HuH-7.5 (cell line): ENCODE results near the gene SNIP1.
"Not testable (repeated sequence)": the region's sequence is repeated elsewhere in the genome, so short reads cannot be mapped to it uniquely, and the experiment has no call there.

ENCODE experiments used
- DNase-seq: peaks from one replicate; pipeline ENCODE4 v3.0.0; 2011; ENCODE audit warnings: low spot score

SNIP1 gene

DNA sequence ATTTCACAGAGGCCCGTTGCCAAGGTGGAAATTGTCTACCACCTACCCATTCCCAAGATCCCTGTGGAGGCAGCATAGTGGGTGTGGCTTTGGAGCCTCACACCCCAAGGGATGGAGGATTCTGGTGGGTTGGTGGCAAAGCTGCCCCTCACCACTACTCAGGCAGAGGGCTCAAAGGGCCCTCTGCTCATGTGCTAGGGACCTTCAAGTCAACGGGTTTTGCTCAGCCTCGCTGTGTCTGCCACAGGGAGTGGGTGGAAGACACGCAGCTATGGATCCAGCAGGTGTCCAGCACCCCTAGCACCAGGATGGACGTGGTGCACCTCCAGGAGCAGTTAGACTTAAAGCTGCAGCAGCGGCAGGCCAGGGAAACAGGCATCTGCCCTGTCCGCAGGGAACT lies 5.0 kb upstream of the SNIP1 start:
- DNase-seq: no peak

DNA sequence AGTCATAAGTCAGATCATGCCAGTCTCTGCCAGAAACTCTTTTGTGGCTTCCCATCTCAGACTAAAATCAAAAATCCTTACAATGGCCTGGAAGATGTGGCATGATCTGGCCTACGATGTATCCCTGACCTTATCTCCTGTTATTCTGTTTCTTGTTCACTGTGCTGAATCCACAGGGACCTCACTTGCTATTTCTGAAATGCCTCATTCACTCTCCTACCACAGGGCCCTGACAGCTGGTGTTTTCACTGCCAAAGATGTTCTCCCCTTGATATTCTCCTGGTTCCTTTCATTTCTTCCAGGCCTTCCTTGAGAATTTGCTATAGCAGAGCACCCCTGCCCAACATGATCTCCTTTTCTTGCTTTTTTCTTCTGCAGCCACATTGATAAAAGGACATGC lies 4.3 kb upstream of the SNIP1 start:
- no peak for DNase-seq

GRCh38 chr1:37557402-37557801 lies 3.3 kb upstream of the SNIP1 start:
- no peak for DNase-seq

DNA sequence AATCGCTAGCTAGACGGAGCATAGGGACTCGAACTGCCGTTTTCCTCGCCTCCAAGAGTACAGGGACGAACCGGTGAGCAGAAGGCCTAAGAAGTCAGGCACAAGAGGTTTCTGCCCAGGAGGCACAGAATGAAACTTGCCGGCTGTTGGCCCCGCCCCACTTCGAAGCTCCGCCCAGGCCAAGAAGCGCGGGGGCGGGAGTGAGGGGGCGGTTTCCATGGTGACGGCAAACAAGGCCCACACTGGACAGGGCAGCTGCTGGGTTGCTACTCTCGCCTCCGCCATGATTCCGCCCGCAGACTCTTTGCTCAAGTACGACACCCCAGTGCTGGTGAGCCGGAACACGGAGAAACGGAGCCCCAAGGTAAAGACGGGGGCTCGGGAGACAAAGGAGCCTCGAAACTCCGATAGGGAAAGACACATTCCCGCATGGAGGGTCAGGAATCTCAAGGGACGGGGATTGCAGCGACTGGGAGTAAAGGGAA lies 2.7 kb upstream of the SNIP1 start, which contains the start of gene DNALI1:
DNALI1 (plus strand) TSS at position 229 of the 485 bp plus-strand sequence; CDS start at position 284, 55 bp downstream.
- DNase-seq: peak; percentile 54

DNA sequence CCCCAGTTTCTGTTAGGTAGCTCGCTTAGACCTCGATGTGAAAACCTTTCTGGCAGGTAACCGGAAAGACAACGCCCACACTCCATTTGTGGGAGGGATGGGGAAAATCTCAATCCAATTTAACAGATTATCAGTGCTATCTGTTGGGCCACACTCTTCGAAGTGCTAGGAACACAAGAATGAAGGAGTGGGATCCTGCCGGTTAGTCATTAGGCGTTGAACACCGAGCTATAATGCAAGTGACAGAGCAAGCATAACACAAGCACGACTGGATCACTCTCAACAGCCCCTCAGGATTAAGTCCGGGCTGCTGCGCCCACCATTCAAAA lies 531 bp downstream of the SNIP1 start:
- DNase-seq: no peak

DNA sequence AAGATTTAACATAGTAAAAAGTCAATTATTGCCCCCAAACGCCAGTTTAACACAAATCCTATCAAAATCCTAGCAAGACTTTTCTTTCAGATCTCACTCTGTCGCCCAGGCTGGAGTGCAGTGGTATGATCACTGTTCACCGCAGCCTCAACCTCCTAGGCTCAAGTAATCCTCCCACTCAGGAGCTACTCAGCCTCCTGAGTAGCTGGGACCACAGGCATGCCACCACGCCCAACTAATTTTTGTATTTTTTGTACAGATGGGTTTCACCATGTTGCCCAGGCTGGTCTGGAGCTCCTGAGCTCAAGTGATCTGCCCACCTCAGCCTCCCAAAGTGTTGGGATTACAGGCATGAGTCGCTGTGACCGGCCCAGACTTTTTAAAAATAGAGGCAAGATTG lies 4.8 kb downstream of the SNIP1 start:
- DNase-seq: no peak

- DNase-seq: no peak
These were observed 9.1 kb downstream of the SNIP1 start for GRCh38 chr1:37545019-37545418.

DNA sequence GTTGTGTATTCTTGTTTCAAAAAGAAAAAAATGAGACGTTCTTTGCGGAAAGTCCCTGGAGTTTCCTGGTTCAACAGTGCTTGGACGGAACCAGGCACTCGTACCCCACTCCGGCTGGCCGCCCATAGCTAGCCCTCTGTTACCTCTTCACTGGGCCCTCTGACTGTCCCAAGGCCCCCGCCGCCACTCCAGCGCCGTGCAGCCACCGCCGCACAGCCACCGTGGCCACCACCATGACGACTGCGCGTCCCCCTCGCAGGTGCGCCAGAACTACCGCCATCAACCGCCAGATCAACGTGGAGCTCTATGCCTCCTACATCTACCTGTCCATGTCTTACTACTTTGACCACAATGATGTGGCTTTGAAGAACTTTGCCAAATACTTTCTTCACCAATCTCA lies 9.6 kb downstream of the SNIP1 start:
- DNase-seq: no peak

DNA sequence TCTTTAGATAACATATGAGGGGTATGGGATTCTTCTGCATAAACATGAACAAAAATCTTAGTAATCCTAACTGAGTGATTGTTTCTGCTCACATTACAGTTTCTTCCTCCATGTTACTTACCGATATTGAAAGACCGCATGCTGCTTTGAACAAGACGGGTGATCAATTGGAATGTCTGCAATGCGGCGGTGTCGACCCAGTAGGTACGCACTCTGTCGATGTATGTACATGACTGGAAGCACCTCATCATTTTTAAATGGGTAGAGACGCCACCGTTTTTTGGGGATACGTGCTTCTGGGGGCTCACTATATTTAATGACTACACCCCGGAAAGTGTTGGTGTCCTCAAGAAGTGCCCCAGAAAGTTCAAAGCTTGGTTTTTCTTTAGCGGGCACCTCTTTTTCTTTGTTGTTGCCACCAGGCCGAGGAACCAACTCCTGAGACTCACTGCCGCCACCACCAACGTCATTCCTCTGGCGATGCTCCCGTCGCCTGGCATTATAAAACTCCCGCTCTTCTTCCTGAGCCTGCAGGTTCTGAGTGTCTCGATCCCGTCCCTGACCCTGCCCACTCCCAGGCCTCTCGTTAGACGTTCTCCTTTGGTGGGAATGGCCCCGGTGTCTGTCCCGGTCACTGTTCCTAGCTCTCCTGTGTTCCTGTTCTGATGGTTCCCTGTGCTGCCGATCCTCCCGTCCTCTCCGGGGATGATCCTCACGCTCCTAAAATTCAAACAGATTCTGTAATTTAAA lies 13.9 kb downstream of the SNIP1 start:
- DNase-seq: no peak

GRCh38 chr1:37539154-37539553 lies 14.9 kb downstream of the SNIP1 start:
- not testable (repeated sequence) for DNase-seq

GRCh38 chr1:37537378-37537777 lies 16.7 kb downstream of the SNIP1 start:
- DNase-seq: no peak

DNA sequence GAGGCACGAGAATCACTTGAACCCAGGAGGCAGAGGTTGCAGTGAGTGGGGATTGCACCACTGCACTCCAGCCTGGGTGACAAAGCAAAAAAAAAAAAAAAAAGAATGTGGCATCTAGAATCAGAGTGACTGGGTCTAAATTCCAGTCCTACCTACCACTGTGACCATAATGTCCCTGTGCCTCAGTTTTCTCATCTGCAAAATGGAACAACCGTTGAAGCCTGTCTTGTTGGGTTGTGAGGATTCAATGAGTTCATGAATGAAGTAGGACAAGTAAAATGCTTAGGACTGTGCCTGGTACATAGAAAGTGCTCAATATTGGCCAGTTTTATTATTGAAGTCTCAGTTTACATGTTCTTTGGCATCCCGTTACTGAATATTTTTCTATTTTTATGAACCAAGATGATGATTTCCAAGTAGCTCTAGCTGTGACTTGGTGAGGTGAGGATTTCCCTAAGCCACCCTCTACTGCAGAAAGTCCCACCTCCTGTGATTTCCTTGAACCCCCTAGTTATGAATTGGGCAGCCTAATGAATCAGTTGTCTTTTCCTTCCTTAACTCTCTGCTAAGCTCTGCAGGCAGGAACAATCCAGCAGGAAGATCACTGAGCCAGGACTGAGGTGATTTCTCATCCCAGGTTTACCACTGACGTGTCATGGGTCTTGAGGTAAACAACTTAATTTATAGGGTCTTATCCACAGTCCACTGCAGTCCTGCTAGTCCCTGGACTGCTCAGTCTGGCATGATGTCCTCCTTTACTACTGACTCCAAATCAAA lies 20.6 kb downstream of the SNIP1 start:
- DNase-seq: no peak

- not testable (repeated sequence) for DNase-seq
These were observed 21.5 kb downstream of the SNIP1 start for GRCh38 chr1:37532418-37533156.

- DNase-seq: not testable (repeated sequence)
These were observed 24.2 kb downstream of the SNIP1 start for GRCh38 chr1:37529888-37530287.

DNA sequence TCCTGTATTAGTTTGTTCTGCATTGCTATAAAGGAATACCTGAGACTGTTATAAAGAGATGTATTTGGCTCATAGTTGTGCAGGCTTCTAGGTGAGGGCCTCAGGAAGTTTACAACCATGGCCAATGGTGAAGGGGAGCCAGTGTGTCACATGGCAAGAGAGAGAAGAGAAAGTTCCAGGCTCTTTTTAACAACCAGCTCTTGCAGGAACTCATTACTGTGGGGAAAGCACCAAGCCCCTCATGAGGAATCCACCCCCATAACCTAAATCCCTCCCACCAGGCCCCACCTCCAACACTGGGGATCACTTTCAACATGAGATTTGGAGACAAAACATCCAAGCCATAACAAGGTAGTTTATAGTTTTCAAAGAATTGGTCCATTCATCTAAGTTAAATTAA lies 34.5 kb downstream of the SNIP1 start:
- no peak for DNase-seq

DNA sequence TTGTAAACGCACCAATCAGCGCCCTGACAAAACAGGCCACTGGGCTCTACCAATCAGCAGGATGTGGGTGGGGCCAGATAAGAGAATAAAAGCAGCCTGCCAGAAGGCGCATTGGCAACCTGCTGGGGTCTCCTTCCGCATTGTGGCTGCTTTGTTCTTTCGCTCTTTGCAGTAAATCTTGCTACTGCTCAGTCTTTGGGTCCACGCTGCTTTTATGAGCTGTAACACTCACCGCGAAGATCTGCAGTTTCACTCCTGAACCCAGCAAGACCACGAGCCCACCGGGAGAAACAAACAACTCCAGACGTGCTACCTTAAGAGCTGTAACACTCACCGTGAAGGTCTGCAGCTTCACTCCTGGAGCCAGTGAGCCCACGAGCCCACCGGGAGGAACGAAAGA lies 35.2 kb downstream of the SNIP1 start:
- not testable (repeated sequence) for DNase-seq

- not testable (repeated sequence) for DNase-seq
These were observed 35.9 kb downstream of the SNIP1 start for GRCh38 chr1:37518241-37518640.

GRCh38 chr1:37517569-37517968 lies 36.5 kb downstream of the SNIP1 start:
- DNase-seq: no peak

- no peak for DNase-seq
These were observed 38.7 kb downstream of the SNIP1 start for GRCh38 chr1:37515185-37516034.

DNA sequence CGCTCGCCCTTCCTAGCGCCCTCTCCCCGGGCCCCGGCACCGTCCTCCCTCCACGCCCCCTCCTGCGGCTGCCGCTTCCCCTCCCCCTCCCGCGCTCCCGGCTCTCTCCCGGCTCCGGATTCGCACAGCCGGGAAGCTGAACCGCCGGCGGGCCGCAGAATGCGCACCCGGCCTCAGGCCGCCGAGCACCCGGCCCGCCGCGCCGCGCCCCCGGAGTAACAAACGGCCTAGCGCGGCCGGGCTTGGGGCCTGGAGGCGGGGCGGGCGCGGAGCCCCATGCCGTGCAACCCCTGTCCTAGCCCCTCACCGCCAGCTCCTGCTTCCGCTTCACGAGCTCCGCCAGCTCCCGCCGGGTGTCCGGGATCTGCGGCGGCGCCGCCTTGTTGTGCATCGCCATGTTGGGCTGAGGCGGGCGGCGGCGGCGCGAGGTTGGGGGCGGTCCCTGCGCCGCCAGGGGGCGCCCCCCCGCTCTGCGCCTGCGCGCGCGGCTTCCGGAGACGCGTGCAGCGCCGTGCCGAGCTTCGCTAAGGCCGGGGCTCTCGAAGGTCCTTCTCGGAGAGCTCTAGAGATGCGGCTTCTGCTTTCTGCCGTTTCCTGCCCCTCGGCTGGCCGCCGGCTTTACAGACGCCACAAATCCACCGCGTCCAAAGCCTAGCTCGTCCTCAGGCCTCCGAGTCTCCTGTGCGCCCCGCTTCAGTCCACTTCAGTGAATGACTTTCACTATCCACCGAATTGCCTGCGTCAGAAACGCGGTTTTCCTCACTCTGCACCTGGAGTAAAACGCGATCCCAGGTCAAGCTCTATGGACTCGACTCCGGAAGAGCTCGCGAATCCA lies 39.5 kb downstream of the SNIP1 start, which contains the start of gene MEAF6:
MEAF6 (minus strand) TSS at position 417 of the 835 bp plus-strand sequence; CDS start at position 397, 20 bp downstream.
- DNase-seq: peak; percentile 82
